IgD-negative memory B cell (primary cell): ENCODE measurements around the gene ZDHHC16. TPM values are rescaled to one million over a fixed set of nuclear protein-coding genes. Genes with fewer than 3 reads are reported as not detected.
"Not testable (repeated sequence)": the region's sequence is repeated elsewhere in the genome, so short reads cannot be mapped to it uniquely, and the experiment has no call there.

Experiments used
- H3K27ac Mint-ChIP-seq, 3 donors: one replicate each; pipeline ENCODE4 v1.8.0; 2020 to 2022; ENCODE audit warnings: mild to moderate bottlenecking in 3 of 3, mixed read lengths in 3 of 3, moderate library complexity in 1 of 3
- H3K27me3 Mint-ChIP-seq: one replicate; pipeline ENCODE4 v1.8.0; 2021; ENCODE audit warnings: mixed read lengths
- H3K36me3 Mint-ChIP-seq: one replicate; pipeline ENCODE4 v1.8.0; 2020; ENCODE audit warnings: mild to moderate bottlenecking, mixed read lengths
- H3K4me1 Mint-ChIP-seq, 3 donors: one replicate each; pipeline ENCODE4 v1.8.0; 2020 to 2022; ENCODE audit warnings: mixed read lengths in 3 of 3, mild to moderate bottlenecking in 1 of 3
- H3K4me3 Mint-ChIP-seq, 4 donors: one replicate each; pipeline ENCODE4 v1.8.0; 2020 to 2022; ENCODE audit warnings: mild to moderate bottlenecking in 4 of 4, mixed read lengths in 4 of 4, moderate library complexity in 3 of 4
- H3K9me3 Mint-ChIP-seq, 3 donors: one replicate each; pipeline ENCODE4 v1.8.0; 2020 to 2021; ENCODE audit warnings: mixed read lengths in 3 of 3, mild to moderate bottlenecking in 1 of 3
- polyA plus RNA-seq: library from polyadenylated mRNA; unstranded; fragments of 300-500 nt; fragmentation: Illumina TruSeq; gene quantifications from one replicate; pipeline ENCODE4 v1.2.3, GENCODE V29; 2021

ZDHHC16 gene
- polyA plus RNA-seq, 1 donor from 2014 or later = 23.3 TPM

DNA sequence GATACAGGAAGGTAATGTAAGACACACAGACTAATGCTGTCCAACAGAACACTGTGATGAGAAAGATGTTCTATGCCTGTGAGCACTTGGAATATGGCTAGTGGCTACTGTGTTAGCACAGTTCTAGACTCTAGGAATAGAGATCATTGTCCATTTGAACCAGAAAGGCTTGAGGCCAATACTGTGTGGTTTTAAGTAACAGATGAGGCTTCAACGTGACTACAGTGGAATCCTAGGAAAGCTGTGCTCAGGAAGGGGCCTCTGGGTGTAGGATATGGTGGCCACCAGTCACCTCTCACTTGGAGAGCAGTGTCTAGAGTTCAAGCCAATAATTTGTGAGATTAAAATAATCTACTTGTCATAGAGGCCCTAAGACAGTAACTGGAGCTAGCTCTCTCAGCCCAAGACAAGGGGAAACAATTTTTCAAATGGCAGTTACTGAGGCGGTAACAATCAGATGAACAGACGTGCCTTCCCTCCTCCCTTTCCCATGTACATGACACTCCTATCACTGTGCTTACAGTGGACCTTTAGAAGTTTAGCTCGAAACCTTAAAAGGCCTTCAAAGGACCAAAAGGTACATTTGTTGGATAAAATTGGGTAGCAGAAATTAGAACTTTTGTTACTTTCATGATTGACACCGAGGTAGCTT is 10.2 kb downstream of the ZDHHC16 start:
- no peaks in the 10 kb centered on the region for H3K4me1 Mint-ChIP-seq

GRCh38 chr10:97456686-97457065 is 10.7 kb downstream of the ZDHHC16 start:
- peaks cover 4% of the 10 kb centered on the region for H3K36me3 Mint-ChIP-seq
- H3K4me3 Mint-ChIP-seq = no peak overlapping the region
- H3K4me1 Mint-ChIP-seq = no peaks in the 10 kb centered on the region
- no peaks in the 10 kb centered on the region for H3K27me3 Mint-ChIP-seq
- H3K9me3 Mint-ChIP-seq = no peaks in the 10 kb centered on the region
- peak overlapping the region in 1 of 3 donors; percentile 84 for H3K27ac Mint-ChIP-seq

More for the DNA sequence above, 10.2 kb downstream of the ZDHHC16 start:
- H3K27me3 Mint-ChIP-seq = no peaks in the 10 kb centered on the region
- H3K9me3 Mint-ChIP-seq = no peaks in the 10 kb centered on the region
- H3K36me3 Mint-ChIP-seq = peaks cover 4% of the 10 kb centered on the region
- H3K27ac Mint-ChIP-seq = no peak overlapping the region
- no peak overlapping the region for H3K4me3 Mint-ChIP-seq

- H3K4me3 Mint-ChIP-seq = no peak overlapping the region
- H3K9me3 Mint-ChIP-seq = no peaks in the 10 kb centered on the region
- H3K4me1 Mint-ChIP-seq = no peaks in the 10 kb centered on the region
- H3K36me3 Mint-ChIP-seq = peaks cover 4% of the 10 kb centered on the region
- H3K27ac Mint-ChIP-seq = no peak overlapping the region
- H3K27me3 Mint-ChIP-seq = no peaks in the 10 kb centered on the region
Measured at GRCh38 chr10:97459111-97459510, 13.1 kb downstream of the ZDHHC16 start.

- Mint-ChIP-seq H3K4me3 (no peak overlapping the region), H3K27me3 (no peaks in the 10 kb centered on the region), H3K4me1 (no peaks in the 10 kb centered on the region), H3K9me3 (no peaks in the 10 kb centered on the region), H3K36me3 (peaks cover 4% of the 10 kb centered on the region), H3K27ac (peak overlapping the region in 1 of 3 donors; percentile 16)
Measured at GRCh38 chr10:97459933-97460332, 14.0 kb downstream of the ZDHHC16 start.

- Mint-ChIP-seq H3K36me3 (peaks cover 4% of the 10 kb centered on the region), H3K4me1 (no peaks in the 10 kb centered on the region), H3K27ac (no peak overlapping the region), H3K27me3 (no peaks in the 10 kb centered on the region), H3K4me3 (no peak overlapping the region), H3K9me3 (no peaks in the 10 kb centered on the region)
Measured at GRCh38 chr10:97462309-97462708, 16.3 kb downstream of the ZDHHC16 start.

DNA sequence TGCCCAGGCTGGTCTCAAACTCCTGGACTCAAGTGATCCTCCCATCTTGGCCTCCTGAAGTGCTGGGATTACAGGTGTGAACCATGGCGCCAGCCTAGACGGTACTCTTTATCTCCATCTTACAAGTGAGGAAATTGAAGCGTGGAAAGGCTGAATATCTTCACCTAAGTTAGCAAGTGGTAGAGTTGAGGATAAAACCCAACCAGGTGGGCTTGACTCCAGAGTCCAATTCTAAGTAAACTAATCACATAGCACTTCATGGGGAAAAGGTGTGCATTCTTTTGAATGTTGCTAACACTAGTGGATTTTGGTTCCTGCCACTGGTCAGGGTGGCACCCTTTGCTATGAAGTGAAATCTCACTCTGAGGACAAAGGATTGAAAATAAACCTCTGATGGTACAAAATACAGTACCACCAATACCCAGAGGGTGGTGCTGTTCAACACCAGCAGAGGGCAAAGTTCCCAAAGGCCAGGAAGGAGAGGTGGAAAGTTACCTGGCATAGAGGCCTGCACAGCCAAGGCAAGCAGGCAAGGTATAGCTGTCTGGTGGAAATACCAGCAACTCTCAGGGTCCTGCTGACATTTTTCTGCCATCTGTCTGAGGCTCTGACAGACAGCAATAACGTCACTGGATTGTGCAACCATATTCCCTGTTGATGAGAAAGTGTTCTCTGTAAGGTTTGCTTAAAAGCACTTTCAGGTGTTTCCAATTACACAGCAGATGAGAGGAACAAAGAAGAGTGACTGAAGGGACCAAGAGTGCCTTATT is 17.6 kb downstream of the ZDHHC16 start:
- Mint-ChIP-seq H3K27ac (peak overlapping the region in 1 of 3 donors; percentile 12), H3K9me3 (no peaks in the 10 kb centered on the region), H3K27me3 (no peaks in the 10 kb centered on the region), H3K4me3 (no peak overlapping the region), H3K36me3 (no peaks in the 10 kb centered on the region), H3K4me1 (no peaks in the 10 kb centered on the region)

DNA sequence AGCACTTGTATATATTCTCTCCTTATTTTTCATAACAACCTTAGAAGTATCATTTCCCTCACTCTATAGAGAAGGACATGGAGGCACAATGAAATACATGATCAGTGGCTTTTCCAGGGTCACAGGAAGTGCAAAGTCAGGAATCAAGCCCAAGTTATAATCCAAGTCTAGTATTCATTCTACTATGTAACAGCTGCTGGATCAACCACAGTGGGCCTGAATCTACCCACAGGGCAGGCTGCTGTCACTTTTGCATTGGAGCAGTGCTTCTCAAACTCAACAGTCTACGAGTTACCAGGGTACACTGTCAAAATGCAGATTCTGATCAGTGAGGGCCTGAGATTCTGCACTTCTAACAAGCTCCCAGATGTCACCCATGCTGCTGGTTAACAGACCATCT is 18.3 kb downstream of the ZDHHC16 start:
- H3K4me1 Mint-ChIP-seq = no peaks in the 10 kb centered on the region
- no peaks in the 10 kb centered on the region for H3K36me3 Mint-ChIP-seq
- H3K27ac Mint-ChIP-seq = peak overlapping the region in 1 of 3 donors; percentile 12
- H3K27me3 Mint-ChIP-seq = no peaks in the 10 kb centered on the region
- no peaks in the 10 kb centered on the region for H3K9me3 Mint-ChIP-seq
- H3K4me3 Mint-ChIP-seq = no peak overlapping the region

GRCh38 chr10:97465982-97466381 is 20.0 kb downstream of the ZDHHC16 start:
- Mint-ChIP-seq H3K4me1 (no peaks in the 10 kb centered on the region), H3K36me3 (no peaks in the 10 kb centered on the region), H3K27me3 (no peaks in the 10 kb centered on the region), H3K27ac (peak overlapping the region in 2 of 3 donors; percentile 13 to 71), H3K4me3 (no peak overlapping the region), H3K9me3 (no peaks in the 10 kb centered on the region)

DNA sequence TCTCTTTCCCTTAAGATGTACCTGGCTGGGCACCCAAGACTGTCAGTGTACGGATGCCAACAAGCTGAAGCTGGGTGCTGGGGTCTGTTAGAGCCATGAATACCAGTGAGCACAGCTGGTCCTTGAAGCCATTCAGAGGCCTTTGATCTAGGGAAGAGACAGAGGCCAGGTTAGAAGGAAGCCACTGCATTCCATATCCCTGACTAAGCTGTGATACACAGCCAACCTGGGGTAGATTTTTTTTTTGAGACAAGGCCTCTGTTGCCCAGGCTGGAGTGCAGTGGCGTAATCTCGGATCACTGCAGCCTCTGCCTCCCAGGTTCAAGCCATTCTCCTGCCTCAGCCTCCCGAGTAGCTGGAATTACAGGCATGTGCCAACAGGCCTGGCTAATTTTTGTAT is 20.8 kb downstream of the ZDHHC16 start:
- Mint-ChIP-seq H3K9me3 (no peaks in the 10 kb centered on the region), H3K4me1 (no peaks in the 10 kb centered on the region), H3K36me3 (no peaks in the 10 kb centered on the region), H3K27me3 (no peaks in the 10 kb centered on the region), H3K4me3 (no peak overlapping the region), H3K27ac (peak overlapping the region in 1 of 3 donors; percentile 59)

DNA sequence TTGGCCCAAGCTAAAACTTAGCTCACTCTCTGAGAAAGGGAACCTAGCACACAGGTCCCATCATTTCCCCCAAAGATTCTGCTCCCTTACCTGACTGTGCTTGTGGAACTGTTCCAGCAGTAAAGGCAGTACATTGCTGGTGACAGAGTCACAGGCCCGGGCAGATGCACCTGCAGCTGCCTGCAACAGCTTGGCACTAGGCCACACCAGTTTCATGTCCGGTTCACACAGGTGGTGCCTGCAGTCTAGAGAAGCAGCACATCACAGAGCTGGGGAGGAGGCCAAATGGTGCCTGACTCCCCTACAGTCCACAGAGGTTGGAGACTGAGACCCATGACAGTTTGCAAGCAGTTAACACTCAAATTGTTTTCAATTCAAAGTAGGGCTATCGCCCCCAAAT is 22.2 kb downstream of the ZDHHC16 start:
- Mint-ChIP-seq H3K27ac (no peak overlapping the region), H3K4me3 (no peak overlapping the region), H3K36me3 (no peaks in the 10 kb centered on the region), H3K27me3 (no peaks in the 10 kb centered on the region), H3K4me1 (no peaks in the 10 kb centered on the region), H3K9me3 (no peaks in the 10 kb centered on the region)

DNA sequence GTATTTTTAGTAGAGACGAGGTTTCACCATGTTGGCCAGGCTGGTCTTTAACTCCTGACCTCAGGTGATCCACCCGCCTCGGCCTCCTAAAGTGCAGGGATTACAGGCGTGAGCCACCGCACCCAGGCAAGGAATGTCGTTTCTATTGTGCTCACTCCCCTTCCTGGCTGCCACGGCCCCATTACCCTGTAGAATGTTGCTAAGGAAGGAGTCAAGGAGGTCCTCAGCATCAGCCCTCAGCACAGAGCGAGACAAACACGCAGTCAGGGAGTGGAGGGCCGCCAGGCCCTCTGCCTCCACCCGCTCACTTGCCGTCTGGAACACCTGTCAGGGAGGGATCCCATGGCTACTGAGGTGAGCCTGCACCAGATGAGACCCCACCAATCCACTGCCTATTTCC is 22.8 kb downstream of the ZDHHC16 start:
- H3K4me1 Mint-ChIP-seq, H3K4me3 Mint-ChIP-seq, H3K9me3 Mint-ChIP-seq, H3K36me3 Mint-ChIP-seq, H3K27me3 Mint-ChIP-seq: not testable (repeated sequence)
- H3K27ac Mint-ChIP-seq = peak overlapping the region in 1 of 3 donors; percentile 59

GRCh38 chr10:97474918-97475317 is 28.9 kb downstream of the ZDHHC16 start:
- Mint-ChIP-seq H3K27ac (no peak overlapping the region), H3K9me3 (peaks cover 0 to 3% (median 0%) of the 10 kb centered on the region in 3 donors), H3K4me1 (no peaks in the 10 kb centered on the region), H3K4me3 (no peak overlapping the region), H3K36me3 (peaks cover 17% of the 10 kb centered on the region), H3K27me3 (no peaks in the 10 kb centered on the region)

DNA sequence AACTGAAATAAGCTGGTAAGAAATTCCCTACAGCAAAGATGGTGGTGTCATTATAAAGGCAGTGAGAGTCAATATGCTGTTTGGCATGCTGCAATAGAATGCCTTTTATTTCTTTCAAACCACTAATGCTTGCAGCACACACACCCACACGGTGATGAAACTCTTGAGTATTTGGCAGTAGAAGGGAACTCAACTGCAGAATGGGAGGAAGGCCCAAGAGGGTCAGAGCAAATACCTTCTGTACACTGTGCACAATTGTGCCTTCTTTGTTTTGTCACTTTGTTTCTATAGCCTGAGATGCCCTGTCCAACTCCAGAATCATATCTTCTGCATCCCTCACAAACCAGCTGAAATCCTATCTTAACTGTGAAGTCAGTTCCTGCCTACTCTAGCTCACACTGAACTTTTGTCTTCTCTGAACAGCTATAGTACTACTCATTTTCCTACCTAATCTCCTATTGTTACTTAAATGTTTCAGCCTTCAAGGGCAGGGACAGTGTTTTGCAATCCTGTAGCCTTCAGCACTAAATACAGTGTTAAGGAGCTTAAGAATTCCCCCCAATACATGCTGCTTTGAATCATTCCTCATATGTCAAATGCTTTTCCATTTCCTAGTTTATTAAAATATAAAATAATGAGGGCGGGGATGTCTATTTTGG is 30.1 kb downstream of the ZDHHC16 start:
- Mint-ChIP-seq H3K27ac (no peak overlapping the region), H3K9me3 (peaks cover 0 to 3% (median 0%) of the 10 kb centered on the region in 3 donors), H3K27me3 (no peaks in the 10 kb centered on the region), H3K4me3 (no peak overlapping the region), H3K4me1 (no peaks in the 10 kb centered on the region), H3K36me3 (peaks cover 19% of the 10 kb centered on the region)

GRCh38 chr10:97479410-97479809 is 33.4 kb downstream of the ZDHHC16 start:
- peaks cover 21% of the 10 kb centered on the region for H3K36me3 Mint-ChIP-seq
- not testable (repeated sequence) for H3K27me3 Mint-ChIP-seq, H3K9me3 Mint-ChIP-seq, H3K4me1 Mint-ChIP-seq, H3K27ac Mint-ChIP-seq, H3K4me3 Mint-ChIP-seq

- H3K36me3 Mint-ChIP-seq = peaks cover 18% of the 10 kb centered on the region
- peaks cover 0 to 3% (median 0%) of the 10 kb centered on the region in 3 donors for H3K4me1 Mint-ChIP-seq
- no peak overlapping the region for H3K4me3 Mint-ChIP-seq
- H3K27ac Mint-ChIP-seq = no peak overlapping the region
- H3K9me3 Mint-ChIP-seq = peaks cover 0 to 2% (median 0%) of the 10 kb centered on the region in 3 donors
- no peaks in the 10 kb centered on the region for H3K27me3 Mint-ChIP-seq
Measured at GRCh38 chr10:97479939-97480338, 34.0 kb downstream of the ZDHHC16 start.
